Amygdala (tissue), 56 donors: ENCODE results near the gene RBM28.
"Not testable (repeated sequence)": the region's sequence is repeated elsewhere in the genome, so short reads cannot be mapped to it uniquely, and the experiment has no call there.

Source experiments
- DNase-seq, 56 donors: peaks; one replicate each; lab custom pipeline; 2025; lab: John Stamatoyannopoulos, UW

The RBM28 gene

GRCh38 chr7:128302139-128302538, 41.6 kb downstream of the RBM28 start:
- no peak for DNase-seq

- DNase-seq, result no peak
Observed at GRCh38 chr7:128299109-128299607, 44.5 kb downstream of the RBM28 start.

- not testable (repeated sequence) for DNase-seq
Observed at GRCh38 chr7:128298004-128298403, 45.7 kb downstream of the RBM28 start.

GRCh38 chr7:128287556-128287955, 56.2 kb downstream of the RBM28 start:
- no peak for DNase-seq

- no peak for DNase-seq
Observed at GRCh38 chr7:128284102-128284501, 59.6 kb downstream of the RBM28 start.

GRCh38 chr7:128281605-128282380, 61.9 kb downstream of the RBM28 start:
- peak in 3 of 56 donors; percentile 10 to 23 (median 13) for DNase-seq

- DNase-seq, result not testable (repeated sequence)
Observed at GRCh38 chr7:128280451-128280850, 63.3 kb downstream of the RBM28 start.

- DNase-seq, result no peak
Observed at GRCh38 chr7:128279124-128279713, 64.5 kb downstream of the RBM28 start.

- DNase-seq, result no peak
Observed at GRCh38 chr7:128278366-128278765, 65.3 kb downstream of the RBM28 start.

GRCh38 chr7:128275681-128276080, 68.0 kb downstream of the RBM28 start:
- DNase-seq, result no peak

DNA sequence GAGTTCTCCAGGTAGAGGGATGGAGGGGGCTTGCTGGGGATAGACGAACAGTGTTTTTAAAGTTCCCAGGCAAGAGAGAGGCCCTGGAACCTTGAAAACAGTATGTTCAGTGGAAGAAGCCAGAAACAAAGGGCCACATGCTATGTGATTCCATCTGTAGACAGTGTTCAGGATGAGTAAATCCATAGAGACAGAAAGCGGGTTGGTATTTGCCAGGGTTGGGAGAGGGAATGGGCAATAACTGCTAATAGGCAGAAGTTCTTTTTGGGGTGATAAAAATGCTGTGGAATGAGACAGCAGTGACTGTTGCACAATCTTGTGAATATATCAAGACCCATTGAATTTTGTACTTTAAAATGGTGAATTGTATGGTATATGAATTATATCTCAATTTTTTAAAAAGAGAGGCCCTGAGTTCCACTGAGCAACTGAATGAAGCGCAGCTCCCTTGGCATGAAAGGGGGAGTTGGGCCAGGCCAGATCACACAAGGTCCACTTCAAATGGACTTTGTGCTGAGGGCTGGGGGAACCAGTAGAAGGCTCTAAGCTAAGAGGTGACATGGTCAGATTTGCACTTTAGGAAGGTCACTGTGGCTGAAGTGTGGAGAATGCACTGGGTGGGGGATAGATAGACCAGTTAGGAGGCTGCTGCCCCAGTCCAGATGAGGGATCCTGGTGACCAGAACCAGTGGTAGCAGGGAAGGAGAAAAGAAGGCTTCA, 68.7 kb downstream of the RBM28 start:
- DNase-seq, result no peak

DNA sequence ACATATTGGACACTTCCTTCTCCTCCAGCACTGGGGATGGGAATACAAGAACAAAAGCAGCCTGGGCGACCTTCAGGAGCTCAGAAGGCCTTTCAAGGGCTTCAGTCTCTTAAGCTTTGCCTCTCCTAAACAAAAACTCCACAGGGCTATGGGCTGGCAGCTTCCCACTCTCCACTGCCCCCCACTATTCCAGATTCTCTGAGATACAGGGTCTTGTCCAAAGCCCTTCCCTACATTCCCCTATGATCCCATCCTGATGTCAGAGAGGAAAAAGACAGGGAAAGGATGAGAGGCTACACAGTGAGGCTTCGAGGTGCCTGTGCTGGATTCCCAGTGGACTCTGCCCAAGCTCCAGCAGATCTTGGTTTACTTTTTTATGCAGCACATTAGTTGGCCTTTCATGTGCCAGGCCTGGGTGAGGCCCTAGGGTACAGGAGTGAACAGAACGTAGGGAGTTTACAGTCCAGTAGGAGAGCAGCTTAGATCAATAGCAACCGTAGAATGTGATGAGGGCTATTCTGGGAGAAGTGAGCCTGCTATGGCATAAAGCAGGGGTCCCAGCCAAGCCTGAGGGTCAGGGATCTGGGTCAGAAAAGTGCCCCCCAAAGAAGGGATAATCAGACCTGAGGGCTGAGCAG, 69.3 kb downstream of the RBM28 start:
- DNase-seq, result no peak

DNA sequence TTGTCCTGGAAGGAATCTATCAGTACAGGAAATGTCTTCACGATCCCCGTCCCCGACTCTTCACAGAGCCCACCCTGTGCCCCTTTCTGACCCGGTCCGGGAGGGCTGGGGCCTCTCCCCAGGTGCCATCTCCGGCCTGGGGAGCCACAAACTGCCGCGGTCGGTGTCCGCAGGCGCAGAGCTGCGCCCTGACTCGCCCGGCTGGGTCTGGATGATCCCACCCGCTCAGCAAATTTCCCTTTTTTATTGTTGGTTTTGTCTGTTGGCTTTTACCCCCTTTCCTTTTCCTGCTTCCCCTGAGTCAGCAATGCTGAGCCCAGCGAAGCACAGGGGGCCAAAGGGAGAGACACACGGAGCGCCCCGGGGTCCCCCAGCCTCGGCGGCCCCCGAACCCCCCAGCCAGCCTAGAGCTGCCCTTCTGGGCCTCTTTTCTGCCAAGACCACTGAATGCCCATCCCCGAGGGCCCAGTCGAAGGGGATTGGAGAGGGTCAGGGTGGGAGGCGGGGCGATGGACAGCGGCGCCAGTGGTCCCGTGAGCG, 71.7 kb downstream of the RBM28 start:
- no peak for DNase-seq

GRCh38 chr7:128271471-128271941, 72.2 kb downstream of the RBM28 start:
- DNase-seq, result peak in 5 of 56 donors; percentile 4 to 29 (median 26)

- peak in 4 of 56 donors; percentile 4 to 38 (median 20) for DNase-seq
Observed at GRCh38 chr7:128270826-128271272, 72.9 kb downstream of the RBM28 start.

- DNase-seq, result no peak
Observed at GRCh38 chr7:128268233-128268632, 75.5 kb downstream of the RBM28 start.

- peak in 1 of 56 donors; percentile 39 for DNase-seq
Observed at GRCh38 chr7:128267595-128267924, 76.1 kb downstream of the RBM28 start.

GRCh38 chr7:128266883-128267594, 76.7 kb downstream of the RBM28 start:
- peak in 28 of 56 donors; percentile 1 to 73 (median 26) for DNase-seq

DNA sequence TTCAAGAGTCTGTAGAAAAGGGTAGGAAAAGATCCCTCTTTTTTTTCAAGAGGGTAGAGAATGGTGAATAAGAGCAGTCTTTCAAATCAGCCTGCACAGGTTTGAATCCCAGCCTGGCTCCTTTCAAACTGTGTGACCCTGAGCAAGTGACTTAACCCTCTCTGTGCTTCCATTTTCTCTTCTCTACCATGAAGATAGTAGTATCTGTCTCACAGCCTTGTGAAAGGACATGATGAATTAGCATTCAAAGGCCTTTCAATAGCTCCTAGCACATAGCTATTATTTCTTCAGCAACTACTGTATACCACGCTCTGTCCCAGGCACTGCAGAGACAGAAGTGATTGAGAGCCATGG, 77.2 kb downstream of the RBM28 start:
- no peak for DNase-seq

DNA sequence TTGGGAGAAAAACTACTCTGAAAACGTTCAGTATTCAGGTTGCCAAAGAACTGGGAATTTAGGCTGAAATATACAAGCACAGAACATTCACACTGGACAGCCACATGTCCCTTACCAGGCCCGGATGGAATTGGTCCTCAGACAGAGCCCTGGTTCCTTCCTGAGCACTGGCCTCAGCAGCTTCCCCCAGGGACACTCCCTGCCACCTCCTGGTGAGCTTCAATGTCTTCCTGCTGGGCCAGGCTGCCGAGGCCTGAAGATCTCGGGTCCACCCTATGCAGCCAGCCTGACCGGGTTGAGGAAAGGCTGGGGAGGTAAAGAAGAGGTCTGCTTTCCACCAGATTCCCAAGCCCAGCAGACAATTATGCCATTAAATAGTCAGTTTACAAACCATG, 77.8 kb downstream of the RBM28 start:
- no peak for DNase-seq
